PC-3 (cell line): ENCODE data around the gene FRMPD4. TPM values are rescaled to one million over a fixed set of nuclear protein-coding genes. Genes with fewer than 3 reads are reported as not detected.
A peak's percentile ranks its signal among the peaks of the same experiment; 100 is the strongest.

Experiments
- ATAC-seq: fragments of 200-7000 bp; cut with Tn5 transposase; 2 replicates; pipeline ENCODE4 v1.9.1; 2020; ENCODE audit warnings: mild to moderate bottlenecking, moderate library complexity
- BruUV-seq: library from RNA; stranded (reverse); fragments of 400-500 nt; replicated peaks from 2 replicates; lab custom pipeline; 2021; lab: Mats Ljungman, UMichigan
- CTCF ChIA-PET: fragments of 300-600 bp; sonication (Branson Sonifier 250); formaldehyde crosslinking; loops from one replicate; lab custom pipeline; 2022; ENCODE audit warnings: antibody characterized with exemption; lab: Charles Lee
- POLR2A ChIA-PET: fragments of 300-600 bp; sonication (Branson Sonifier 250); formaldehyde crosslinking; loops from one replicate; lab custom pipeline; 2022; ENCODE audit warnings: antibody characterized with exemption; ENCODE audit not compliant: unreplicated experiment; lab: Charles Lee
- DNase-seq: peaks from one replicate; pipeline ENCODE4 v3.0.0-alpha.2; 2015
- H2AFZ ChIP-seq: fragments of 300-600 bp; sonication (generic); 2 replicates; pipeline ENCODE4 v1.6.0; 2016; ENCODE audit warnings: antibody characterized with exemption, low read length
- H3F3A ChIP-seq: fragments of 300-600 bp; sonication (generic); one replicate; pipeline ENCODE4 v1.6.0; 2017; ENCODE audit warnings: antibody characterized with exemption, low read length, control low read depth, mild to moderate bottlenecking; ENCODE audit not compliant: unreplicated experiment
- H3K27ac ChIP-seq: fragments of 300-600 bp; sonication (generic); 2 replicates; pipeline ENCODE4 v1.5.1; 2016; ENCODE audit warnings: mild to moderate bottlenecking, low read length
- H3K27me3 ChIP-seq: fragments of 300-600 bp; sonication (generic); 2 replicates; pipeline ENCODE4 v1.6.1; 2016; ENCODE audit warnings: low read length, mixed read lengths
- H3K36me3 ChIP-seq: fragments of 300-600 bp; sonication (generic); 2 replicates; pipeline ENCODE4 v1.6.1; 2016; ENCODE audit warnings: low read depth, mixed run types, low read length, mixed read lengths
- H3K4me1 ChIP-seq: fragments of 300-600 bp; sonication (generic); 2 replicates; pipeline ENCODE4 v1.5.1; 2016; ENCODE audit warnings: low read length; ENCODE audit not compliant: insufficient read depth
- H3K4me2 ChIP-seq: fragments of 300-600 bp; sonication (generic); 2 replicates; pipeline ENCODE4 v1.6.0; 2016; ENCODE audit warnings: low read length
- H3K4me3 ChIP-seq: fragments of 300-600 bp; sonication (generic); 2 replicates; pipeline ENCODE4 v1.5.1; 2016; ENCODE audit warnings: mild to moderate bottlenecking, low read length, mixed read lengths
- H3K79me2 ChIP-seq: fragments of 300-600 bp; sonication (generic); 2 replicates; pipeline ENCODE4 v1.6.1; 2017; ENCODE audit warnings: low read length, mixed read lengths
- H3K9ac ChIP-seq: fragments of 300-600 bp; sonication (generic); 2 replicates; pipeline ENCODE4 v1.6.0; 2016; ENCODE audit warnings: mild to moderate bottlenecking, low read length
- H3K9me2 ChIP-seq: fragments of 300-600 bp; sonication (generic); replicated peaks from 2 replicates; pipeline ENCODE4 v1.6.1; 2016; ENCODE audit warnings: mixed run types, low read length, mixed read lengths
- H3K9me3 ChIP-seq: fragments of 300-600 bp; sonication (generic); 2 replicates; pipeline ENCODE4 v1.6.1; 2016; ENCODE audit warnings: low read length, mixed read lengths
- H4K20me1 ChIP-seq: fragments of 300-600 bp; sonication (generic); 2 replicates; pipeline ENCODE4 v1.6.1; 2016; ENCODE audit warnings: low read length, mixed read lengths
- EZH2 ChIP-seq: fragments of 300-600 bp; sonication (generic); IDR thresholded peaks from one replicate; pipeline ENCODE4 v1.6.1; 2017; ENCODE audit warnings: antibody characterized with exemption, mild to moderate bottlenecking, low read length; ENCODE audit not compliant: unreplicated experiment
- EZH2phosphoT487 ChIP-seq: fragments of 300-600 bp; sonication (generic); IDR thresholded peaks from 2 replicates; pipeline ENCODE4 v1.6.1; 2018; ENCODE audit warnings: mild to moderate bottlenecking, antibody characterized with exemption, low read length, borderline replicate concordance
- intact Hi-C: fragments of 100-400 bp; cut with micrococcal nuclease; formaldehyde crosslinking; loops from 2 replicates; pipeline ENCODE4 v1.9.0; 2023
- total RNA-seq: library from RNA; depleted of rRNA; stranded (reverse); fragments of >200 nt; gene quantifications from 2 replicates; pipeline ENCODE4 v1.2.3, GENCODE V29; 2014
- TF ChIP-seq, protein P1 (sequence below): fragments of 300-600 bp; sonication (generic); conservative IDR thresholded peaks from 2 replicates; pipeline ENCODE4 v1.5.1; 2017; ENCODE audit warnings: antibody characterized with exemption, low read depth, mild to moderate bottlenecking, low read length

FRMPD4 gene
- total RNA-seq, 1 experiment from 2014 or later = 0.15 TPM

DNA sequence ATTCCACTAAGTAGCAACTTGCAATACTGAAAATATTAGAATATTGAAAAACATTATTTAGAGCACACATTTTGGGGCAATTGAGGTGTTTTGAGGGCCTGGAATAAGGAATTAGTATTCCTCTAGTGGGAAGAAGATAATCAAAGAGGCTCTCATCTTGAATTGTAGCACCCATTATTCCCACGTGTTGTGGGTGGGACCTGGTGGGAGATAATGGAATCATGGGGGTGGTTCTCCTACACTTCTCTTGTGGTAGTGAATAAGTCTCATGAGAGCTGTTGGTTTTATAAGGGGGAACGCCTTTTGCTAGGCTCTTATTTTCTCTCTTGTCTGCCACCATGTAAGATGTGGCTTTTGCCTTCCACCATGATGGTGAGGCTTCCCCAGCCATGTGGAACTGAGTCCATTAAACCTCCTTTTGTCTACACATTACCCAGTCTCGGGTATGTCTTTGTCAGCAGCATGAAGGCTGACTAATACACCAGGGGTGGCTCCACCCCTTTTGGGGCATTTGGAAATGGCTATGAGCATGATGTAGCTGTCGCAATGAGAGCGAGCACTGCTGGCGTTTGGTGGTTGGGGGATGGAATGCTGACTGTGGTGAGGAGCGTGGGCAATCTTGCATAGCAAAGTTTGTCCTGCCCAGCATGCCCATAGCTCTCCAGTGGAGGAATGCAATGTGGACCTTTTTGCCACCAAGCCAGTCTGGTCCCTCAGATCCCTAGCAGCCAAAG, 308.2 kb downstream of the FRMPD4 start:
- no TSS peak for BruUV-seq
- peaks cover 25% of the 10 kb centered on the region for H3K4me1 ChIP-seq
- no peak overlapping the region for H2AFZ ChIP-seq
- no peaks in the 10 kb centered on the region for H3K9me3 ChIP-seq
- DNase-seq = peak; percentile 38
- H3K9me2 ChIP-seq = no peaks in the 10 kb centered on the region
- peak overlapping the region; percentile 38 for H3K9ac ChIP-seq
- H3K27me3 ChIP-seq = no peaks in the 10 kb centered on the region
- intact Hi-C loops = loop anchor here (2.0 kb wide), 2 partner anchors 254 to 366 kb away; no protein-coding TSS in a partner anchor
- no peak for TF ChIP-seq EZH2
- TF ChIP-seq EZH2phosphoT487 = no peak
- TF ChIP-seq, protein P1, sequence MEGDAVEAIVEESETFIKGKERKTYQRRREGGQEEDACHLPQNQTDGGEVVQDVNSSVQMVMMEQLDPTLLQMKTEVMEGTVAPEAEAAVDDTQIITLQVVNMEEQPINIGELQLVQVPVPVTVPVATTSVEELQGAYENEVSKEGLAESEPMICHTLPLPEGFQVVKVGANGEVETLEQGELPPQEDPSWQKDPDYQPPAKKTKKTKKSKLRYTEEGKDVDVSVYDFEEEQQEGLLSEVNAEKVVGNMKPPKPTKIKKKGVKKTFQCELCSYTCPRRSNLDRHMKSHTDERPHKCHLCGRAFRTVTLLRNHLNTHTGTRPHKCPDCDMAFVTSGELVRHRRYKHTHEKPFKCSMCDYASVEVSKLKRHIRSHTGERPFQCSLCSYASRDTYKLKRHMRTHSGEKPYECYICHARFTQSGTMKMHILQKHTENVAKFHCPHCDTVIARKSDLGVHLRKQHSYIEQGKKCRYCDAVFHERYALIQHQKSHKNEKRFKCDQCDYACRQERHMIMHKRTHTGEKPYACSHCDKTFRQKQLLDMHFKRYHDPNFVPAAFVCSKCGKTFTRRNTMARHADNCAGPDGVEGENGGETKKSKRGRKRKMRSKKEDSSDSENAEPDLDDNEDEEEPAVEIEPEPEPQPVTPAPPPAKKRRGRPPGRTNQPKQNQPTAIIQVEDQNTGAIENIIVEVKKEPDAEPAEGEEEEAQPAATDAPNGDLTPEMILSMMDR = no peak
- no peak for ATAC-seq
- H3K4me3 ChIP-seq = no peak overlapping the region
- no peaks in the 10 kb centered on the region for H3K36me3 ChIP-seq
- no peaks in the 10 kb centered on the region for H3F3A ChIP-seq
- H3K4me2 ChIP-seq = 0 out of 2 replicates have a peak overlapping the region, but pooled peaks have one; percentile 38
- no peaks in the 10 kb centered on the region for H3K79me2 ChIP-seq
- H4K20me1 ChIP-seq = no peaks in the 10 kb centered on the region
- H3K27ac ChIP-seq = peak overlapping the region; percentile 69
- POLR2A ChIA-PET = no interaction called here
- CTCF ChIA-PET = no interaction called here

DNA sequence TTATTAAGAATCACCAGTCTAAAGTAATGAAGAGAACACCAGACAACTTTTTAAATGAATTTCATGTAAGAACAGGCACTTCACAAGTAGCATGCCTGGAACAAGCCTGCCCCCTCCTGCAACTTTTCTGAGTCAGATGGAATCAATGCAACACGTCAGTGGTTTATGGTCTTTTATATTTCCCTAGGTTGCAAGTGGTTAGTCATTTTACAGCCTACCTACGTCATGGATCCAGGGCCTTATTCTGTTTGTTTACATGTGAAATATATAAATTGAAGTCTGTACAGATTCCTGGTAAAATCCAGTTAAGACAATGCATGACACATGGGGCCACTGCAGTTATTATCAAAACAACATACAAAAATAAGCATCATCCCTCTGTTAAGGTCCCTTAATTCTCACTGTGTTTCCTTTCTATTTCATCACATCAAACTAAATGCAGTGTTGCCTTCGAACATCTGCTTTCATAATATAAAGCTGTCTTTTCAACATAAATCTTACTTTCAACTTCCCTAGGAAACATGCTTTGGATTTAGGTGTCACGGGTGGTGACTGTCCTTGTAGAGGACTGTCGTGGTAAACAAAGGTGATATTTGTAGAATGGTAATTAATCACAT, 309.3 kb downstream of the FRMPD4 start:
- Histone ChIP-seq H3K9me3 (no peaks in the 10 kb centered on the region), H3K27me3 (no peaks in the 10 kb centered on the region), H3K4me3 (no peak overlapping the region), H4K20me1 (no peaks in the 10 kb centered on the region), H3K9ac (peak overlapping the region; percentile 38), H3K4me2 (peak overlapping the region; percentile 38; the same call in 1 of the 2 replicates), H2AFZ (no peak overlapping the region), H3K36me3 (no peaks in the 10 kb centered on the region), H3K9me2 (no peaks in the 10 kb centered on the region), H3K4me1 (peaks cover 15% of the 10 kb centered on the region), H3F3A (no peaks in the 10 kb centered on the region), H3K79me2 (no peaks in the 10 kb centered on the region), H3K27ac (peak overlapping the region; percentile 69)
- intact Hi-C loops = loop anchor here (2.0 kb wide), 2 partner anchors 253 to 367 kb away; no protein-coding TSS in a partner anchor
- TF ChIP-seq, protein P1 = peak; percentile 52
- TF ChIP-seq EZH2phosphoT487 (no peak), EZH2 (no peak)
- CTCF ChIA-PET = no interaction called here
- peak; percentile 93 for ATAC-seq
- no TSS peak for BruUV-seq
- peak; percentile 80 for DNase-seq
- POLR2A ChIA-PET = no interaction called here
